Lower lobe of right lung (tissue), 2 donors: ENCODE data around the gene CELSR1. TPM values are rescaled to one million over a fixed set of nuclear protein-coding genes. Genes with fewer than 3 reads are reported as not detected.

Experiments
- ATAC-seq, 2 donors: fragments of 200-7000 bp; cut with Tn5 transposase; one replicate each; pipeline ENCODE4 v1.9.1; 2020 to 2022; ENCODE audit warnings: mild to moderate bottlenecking in 2 of 2, moderate library complexity in 2 of 2
- DNase-seq: peaks from one replicate; pipeline ENCODE4 v3.0.0-alpha.2; 2020
- H3K27ac ChIP-seq: fragments of 200-600 bp; one replicate; pipeline ENCODE4 v1.8.0; 2022
- H3K27me3 ChIP-seq: fragments of 200-600 bp; one replicate; pipeline ENCODE4 v1.8.0; 2022; ENCODE audit warnings: low read depth
- H3K36me3 ChIP-seq: fragments of 200-600 bp; one replicate; pipeline ENCODE4 v1.8.0; 2022; ENCODE audit warnings: mild to moderate bottlenecking
- H3K4me1 ChIP-seq: fragments of 200-600 bp; one replicate; pipeline ENCODE4 v1.8.0; 2022
- H3K4me3 ChIP-seq: fragments of 200-600 bp; one replicate; pipeline ENCODE4 v1.8.0; 2022; ENCODE audit warnings: mild to moderate bottlenecking
- H3K9me3 ChIP-seq: fragments of 200-600 bp; one replicate; pipeline ENCODE4 v1.8.0; 2022
- CTCF ChIP-seq: fragments of 200-600 bp; IDR thresholded peaks from one replicate; pipeline ENCODE4 v1.8.0; 2022; ENCODE audit warnings: antibody characterized with exemption, mild to moderate bottlenecking
- intact Hi-C: fragments of 100-400 bp; cut with DNase I; formaldehyde crosslinking; loops from one replicate; pipeline ENCODE4 v1.11.0; 2022
- total RNA-seq: library from RNA; stranded (reverse); fragmentation: NEBNext Ultra II Directional; extraction: Animal tissue kit (Norgen Biotek cat#: 25700); gene quantifications from one replicate; pipeline ENCODE4 v1.2.1, GENCODE V29; 2021
- donor health status: DM: no; HTN: yes; CAD: no; lungs with severe emphysema.

CELSR1 gene
- total RNA-seq, 1 donor from 2014 or later = 51.8 TPM

DNA sequence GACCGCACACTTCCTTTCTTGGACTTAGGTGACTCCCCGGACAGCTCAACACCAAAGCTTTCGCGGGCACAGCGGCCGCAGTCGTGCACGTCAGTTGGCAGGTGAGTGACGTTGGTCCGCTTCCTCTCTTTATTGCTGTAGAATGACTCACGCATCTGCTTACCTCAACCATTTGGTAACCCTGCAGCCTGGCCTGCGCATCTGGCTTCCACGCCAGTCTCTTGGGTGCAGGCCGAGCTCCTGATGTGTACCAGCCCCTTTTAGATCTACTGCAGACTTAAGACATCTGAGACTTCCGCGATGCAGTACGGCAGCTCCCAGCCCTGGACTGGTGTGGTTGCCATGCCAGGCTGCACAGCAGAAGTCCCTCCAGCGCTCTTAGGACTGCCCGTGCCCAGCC lies 214.3 kb downstream of the CELSR1 start:
- DNase-seq (peak; percentile 34), ATAC-seq (no peak)
- Histone ChIP-seq H3K4me1 (no peaks in the 10 kb centered on the region), H3K9me3 (no peaks in the 10 kb centered on the region), H3K27me3 (no peaks in the 10 kb centered on the region), H3K4me3 (no peak overlapping the region), H3K36me3 (no peaks in the 10 kb centered on the region), H3K27ac (no peak overlapping the region)
- intact Hi-C loops = no loop called here
- TF ChIP-seq CTCF = no peak

DNA sequence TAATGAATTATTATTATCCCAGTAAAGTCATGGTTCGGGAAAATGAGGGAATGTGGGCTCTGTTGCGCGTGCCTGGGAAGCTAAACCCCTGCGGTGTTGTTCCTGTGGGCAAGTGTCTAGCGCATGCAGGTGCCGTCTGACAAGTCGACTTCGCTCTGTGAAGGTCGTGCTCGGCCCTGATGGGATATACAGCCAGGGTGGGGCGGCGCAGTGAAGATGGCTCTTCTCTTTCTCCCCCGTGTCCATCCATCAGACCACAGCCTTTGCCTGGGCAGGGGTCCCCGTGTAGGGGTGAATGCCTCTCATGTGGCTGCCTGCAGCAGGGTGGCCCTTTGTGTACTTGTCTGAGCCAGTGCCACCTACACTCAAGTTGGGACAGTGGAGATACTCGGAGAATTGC lies 214.7 kb downstream of the CELSR1 start:
- Histone ChIP-seq H3K4me1 (no peaks in the 10 kb centered on the region), H3K4me3 (no peak overlapping the region), H3K36me3 (no peaks in the 10 kb centered on the region), H3K9me3 (no peaks in the 10 kb centered on the region), H3K27me3 (no peaks in the 10 kb centered on the region), H3K27ac (no peak overlapping the region)
- DNase-seq (no peak), ATAC-seq (no peak)
- intact Hi-C loops = no loop called here
- TF ChIP-seq CTCF = no peak

DNA sequence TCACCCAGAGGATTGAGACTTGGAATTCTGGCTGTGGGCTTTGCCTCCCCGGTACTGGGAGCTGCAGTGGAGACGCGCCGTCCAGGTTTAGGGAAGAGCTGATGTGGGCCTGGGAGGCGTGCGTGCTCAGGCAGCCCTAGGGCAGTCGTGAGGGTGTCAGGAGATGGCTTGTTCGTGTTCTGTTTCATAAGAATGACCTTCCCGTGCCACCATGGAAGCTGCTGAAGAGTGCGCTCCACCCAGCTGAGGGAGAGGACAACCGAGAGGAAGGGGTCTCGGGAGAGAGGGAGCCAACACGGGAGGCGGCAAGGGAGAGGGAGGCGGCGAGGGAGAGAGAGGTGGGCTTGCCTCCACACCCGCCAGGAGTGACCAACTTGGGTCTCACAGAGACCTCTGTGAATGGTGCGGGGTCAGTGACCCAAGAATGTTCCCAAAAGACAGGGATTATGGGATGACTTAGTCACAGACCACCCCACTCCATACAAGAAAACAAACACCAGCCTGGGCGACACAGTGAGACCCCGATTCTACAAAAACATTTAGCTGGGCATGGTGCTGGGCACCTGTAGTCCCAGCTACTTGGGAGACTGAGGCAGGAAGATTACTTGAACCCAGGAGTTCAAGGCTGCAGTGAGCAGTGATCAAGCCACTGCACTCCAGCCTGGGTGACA lies 216.6 kb downstream of the CELSR1 start:
- ATAC-seq (no peak), DNase-seq (no peak)
- intact Hi-C loops = no loop called here
- TF ChIP-seq CTCF = no peak
- Histone ChIP-seq H3K36me3 (no peaks in the 10 kb centered on the region), H3K4me1 (no peaks in the 10 kb centered on the region), H3K27me3 (no peaks in the 10 kb centered on the region), H3K9me3 (no peaks in the 10 kb centered on the region), H3K27ac (no peak overlapping the region), H3K4me3 (no peak overlapping the region)

- H3K27ac ChIP-seq = no peak overlapping the region
- no peaks in the 10 kb centered on the region for H3K9me3 ChIP-seq
- no peak for TF ChIP-seq CTCF
- H3K4me3 ChIP-seq = no peak overlapping the region
- no peaks in the 10 kb centered on the region for H3K27me3 ChIP-seq
- intact Hi-C loops = no loop called here
- no peaks in the 10 kb centered on the region for H3K4me1 ChIP-seq
- H3K36me3 ChIP-seq = no peaks in the 10 kb centered on the region
- ATAC-seq (no peak), DNase-seq (no peak)
Observed at GRCh38 chr22:46320166-46320710, 217.2 kb downstream of the CELSR1 start.

DNA sequence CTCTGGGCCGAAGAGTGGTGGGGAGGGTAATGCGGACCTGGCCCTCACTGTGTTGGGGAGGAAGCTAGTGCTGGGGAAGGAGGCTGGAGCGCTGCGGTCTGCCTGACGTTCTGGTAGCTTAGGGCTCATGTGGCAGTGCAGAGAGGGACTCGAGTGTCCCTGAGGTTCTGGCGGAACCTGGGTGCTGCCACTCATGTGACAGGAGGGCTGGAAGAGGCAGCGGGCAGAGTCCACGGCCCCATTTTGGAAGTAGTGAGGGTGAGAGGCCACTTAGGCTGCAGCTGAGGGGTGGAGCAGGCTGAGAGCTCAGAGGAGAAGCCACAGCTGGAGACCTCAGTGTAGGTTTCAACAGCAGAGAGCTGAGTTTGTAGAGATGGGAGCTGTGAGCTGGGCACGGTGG lies 218.1 kb downstream of the CELSR1 start:
- no peaks in the 10 kb centered on the region for H3K36me3 ChIP-seq
- H3K27me3 ChIP-seq = no peaks in the 10 kb centered on the region
- no peak overlapping the region for H3K4me3 ChIP-seq
- intact Hi-C loops = no loop called here
- ATAC-seq (no peak), DNase-seq (peak; percentile 14)
- H3K27ac ChIP-seq = no peak overlapping the region
- no peaks in the 10 kb centered on the region for H3K9me3 ChIP-seq
- H3K4me1 ChIP-seq = no peaks in the 10 kb centered on the region
- TF ChIP-seq CTCF = no peak
